Measurements from ENCODE around the gene CEP164. TPM values are rescaled to one million over a fixed set of nuclear protein-coding genes. Genes with fewer than 3 reads are reported as not detected.

Gene CEP164
- total and polyA plus RNA-seq, 2 experiments from 2014 or later: 13.9 to 23.8 TPM

GRCh38 chr11:117392001-117392690 lies 64.5 kb downstream of the CEP164 start (continued):
- TF ChIP-seq ZNF462 (CRISPR knock-in tag; IDR thresholded peaks at IDR 0.05) (no peak), NANOG (IDR thresholded peaks at IDR 0.05; ENCODE audit: borderline replicate concordance) (no peak), REST (IDR thresholded peaks at IDR 0.05; ENCODE audit: unreplicated experiment) (no peak), POLR2AphosphoS5 (IDR thresholded peaks at IDR 0.05; ENCODE audit: low read depth) (no peak), JUNB (IDR thresholded peaks at IDR 0.05; ENCODE audit: unreplicated experiment) (no peak), ZNF331 (CRISPR knock-in tag; IDR thresholded peaks at IDR 0.05; ENCODE audit: low read depth) (no peak), EZH2phosphoT487 (IDR thresholded peaks at IDR 0.05; ENCODE audit: unreplicated experiment) (no peak), STAT1 (IDR thresholded peaks at IDR 0.05; ENCODE audit: unreplicated experiment) (no peak), ZNF114 (CRISPR knock-in tag; IDR thresholded peaks at IDR 0.05) (no peak)
